Stimulated activated CD4-positive, alpha-beta T cell treated with anti-CD3 and anti-CD28 coated beads, Interleukin-15, amount 100 ng/mL, for 1 hour (primary cell): ENCODE measurements around the gene PIAS4.

ENCODE experiments used
- DNase-seq, 2 donors: peaks; one replicate each; pipeline ENCODE4 v3.0.0-alpha.2; 2020; ENCODE audit warnings: low read depth in 1 of 2, low spot score in 1 of 2

PIAS4 gene

GRCh38 chr19:3977242-3978143, 30.0 kb upstream of the PIAS4 start:
- DNase-seq, result no peak

GRCh38 chr19:3978145-3978544, 29.4 kb upstream of the PIAS4 start:
- DNase-seq, result no peak

- DNase-seq, result no peak
These were observed 28.3 kb upstream of the PIAS4 start for GRCh38 chr19:3979289-3979673.

- DNase-seq, result no peak
These were observed 27.7 kb upstream of the PIAS4 start for GRCh38 chr19:3979674-3980352.

- DNase-seq, result no peak
These were observed 26.9 kb upstream of the PIAS4 start for GRCh38 chr19:3980353-3981251.

- no peak for DNase-seq
These were observed 26.2 kb upstream of the PIAS4 start for GRCh38 chr19:3981373-3981735.

- DNase-seq, result no peak
These were observed 25.5 kb upstream of the PIAS4 start for GRCh38 chr19:3981736-3982681.

- DNase-seq, result no peak
These were observed 24.6 kb upstream of the PIAS4 start for GRCh38 chr19:3982701-3983541.

DNA sequence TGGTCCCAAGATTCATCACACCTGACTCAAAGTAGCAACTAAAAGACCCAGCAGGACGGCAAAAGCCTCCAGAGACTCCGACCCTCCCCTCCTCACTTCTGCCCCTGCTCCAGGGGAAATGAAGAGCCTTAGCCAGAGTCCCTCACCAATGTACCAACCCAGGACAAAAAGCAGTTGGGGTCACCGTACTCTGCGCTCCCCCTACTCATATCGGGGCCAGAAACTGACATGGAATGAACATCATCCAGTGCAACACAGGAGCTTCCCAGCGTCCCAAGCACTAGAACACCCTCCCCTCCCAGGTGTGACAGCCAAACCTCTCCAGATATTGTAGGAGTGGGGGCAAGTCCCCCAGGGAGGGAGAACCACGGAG, 24.0 kb upstream of the PIAS4 start:
- no peak for DNase-seq

DNA sequence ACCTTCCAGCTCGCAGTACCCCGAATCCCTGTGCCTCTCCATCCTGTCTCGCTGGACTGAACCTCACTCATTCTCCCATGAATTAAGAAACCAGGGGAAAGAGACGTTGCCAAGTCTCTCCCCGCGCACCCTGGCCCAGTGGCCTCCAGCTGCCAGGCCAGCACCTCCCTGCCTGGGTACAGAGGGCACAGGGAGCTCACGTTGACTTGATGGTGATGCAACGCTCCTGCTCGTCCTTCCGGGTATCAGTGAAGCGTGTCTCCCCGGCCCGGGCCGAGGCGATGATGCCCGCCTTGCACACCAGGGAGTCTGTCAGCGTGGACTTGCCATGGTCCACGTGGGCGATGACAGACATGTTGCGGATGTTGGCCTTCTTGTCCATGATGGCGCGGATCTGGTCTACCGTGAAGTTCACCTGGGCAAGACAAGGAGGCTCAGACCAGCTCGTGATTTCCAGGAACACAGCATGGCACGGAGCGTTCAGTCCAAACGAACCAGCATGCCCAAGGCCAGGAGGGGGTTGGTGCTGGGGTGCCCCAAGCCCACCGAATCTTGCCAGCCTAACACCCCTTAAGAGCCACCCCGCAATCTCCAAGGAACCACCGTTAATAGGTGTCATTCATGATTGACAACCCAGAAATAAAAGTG, 23.5 kb upstream of the PIAS4 start:
- no peak for DNase-seq

DNA sequence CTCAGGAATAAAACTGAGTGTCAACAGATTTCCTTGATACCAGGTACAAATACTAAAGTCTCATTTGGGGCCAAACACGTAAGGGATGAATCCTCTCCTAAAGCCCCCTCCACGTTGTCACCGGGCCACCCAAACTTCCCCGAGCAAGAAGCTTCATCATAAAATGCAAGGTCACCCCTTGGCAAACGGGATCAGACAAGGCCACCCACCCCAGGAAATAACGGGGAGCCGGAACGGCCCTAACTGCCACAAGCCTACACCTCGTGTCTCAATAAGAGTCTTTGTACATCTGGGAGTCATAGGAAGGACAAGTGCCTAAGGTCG, 23.0 kb upstream of the PIAS4 start:
- DNase-seq, result no peak

GRCh38 chr19:3984908-3985642, 22.5 kb upstream of the PIAS4 start, which contains the start of gene EEF2:
EEF2 (minus strand) TSS chr19:3985463; CDS start chr19:3985380, 83 bp downstream.
- DNase-seq, result peak; percentile 86 to 89

GRCh38 chr19:3985643-3986259, 21.8 kb upstream of the PIAS4 start:
- no peak for DNase-seq

DNA sequence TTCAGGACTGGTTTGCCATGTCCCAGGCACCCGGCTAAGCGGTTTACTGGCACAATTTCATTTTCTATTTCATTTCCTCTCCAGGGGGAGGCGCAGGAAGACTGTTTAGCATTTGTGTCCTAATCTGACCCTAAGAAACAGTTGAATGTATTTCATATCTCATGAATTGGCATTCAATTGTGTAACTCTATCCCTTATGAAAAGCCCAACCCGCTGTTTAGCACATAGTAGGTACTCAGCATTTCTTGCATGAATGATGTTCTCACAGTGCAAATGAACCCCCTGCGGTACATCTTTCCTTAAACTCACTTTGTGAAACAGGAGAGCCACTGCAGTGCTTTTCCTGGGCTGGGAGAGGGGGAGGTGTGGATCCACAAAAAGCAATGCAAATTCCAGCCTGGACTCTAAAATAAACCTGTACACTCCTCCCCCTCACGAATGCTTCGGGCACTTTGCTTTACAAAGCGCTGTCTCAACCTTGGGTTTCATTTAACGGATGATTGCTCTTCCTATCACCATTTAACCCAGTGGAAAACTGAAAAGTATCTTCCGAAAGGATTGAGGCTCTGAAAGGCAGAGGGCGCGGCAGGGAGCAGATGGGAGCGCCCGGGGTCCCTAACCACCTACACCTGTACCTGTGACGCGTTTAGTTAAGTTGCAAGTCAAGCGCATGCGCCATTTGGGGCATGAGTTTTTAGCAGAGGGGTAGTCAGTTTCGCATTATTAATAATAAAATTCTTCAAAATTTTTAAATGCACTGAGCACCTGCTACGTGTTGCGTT, 21.1 kb upstream of the PIAS4 start:
- no peak for DNase-seq

DNA sequence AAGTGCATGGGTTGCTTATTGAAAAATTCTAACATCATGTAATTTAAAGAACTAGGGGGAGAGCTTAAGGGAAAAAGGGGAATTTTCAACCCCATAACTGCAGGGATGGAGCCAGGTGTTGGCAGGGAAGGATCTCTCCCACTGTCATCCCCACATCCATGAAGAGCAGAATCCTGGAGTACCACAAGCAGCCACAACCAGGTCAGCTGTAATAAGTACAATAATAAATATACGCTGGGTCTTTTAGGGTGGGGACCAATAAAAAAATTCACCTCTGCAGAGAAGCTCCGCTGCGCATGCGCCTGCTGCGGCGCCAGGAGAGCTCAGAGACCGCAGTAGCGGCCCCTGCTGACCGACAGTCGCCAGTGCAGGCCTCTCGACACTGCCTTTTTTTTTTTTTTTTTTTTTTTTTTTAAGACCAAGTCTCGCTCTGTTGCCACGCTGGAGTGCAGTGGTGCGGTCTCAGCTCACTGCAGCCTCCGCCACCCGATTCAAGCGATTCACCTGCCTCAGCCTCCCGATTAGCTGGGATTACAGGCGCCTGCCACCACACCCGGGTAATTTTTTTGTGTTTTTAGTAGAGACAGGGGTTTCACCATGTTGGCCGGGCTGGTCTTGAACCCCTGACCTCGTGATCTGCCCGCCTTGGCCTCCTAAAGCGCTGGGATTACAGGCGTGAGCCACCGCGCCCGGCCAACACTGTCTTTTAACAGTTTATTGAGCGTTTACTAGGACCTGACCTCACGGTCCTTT, 19.7 kb upstream of the PIAS4 start:
- DNase-seq, result peak; percentile 80 to 81

DNA sequence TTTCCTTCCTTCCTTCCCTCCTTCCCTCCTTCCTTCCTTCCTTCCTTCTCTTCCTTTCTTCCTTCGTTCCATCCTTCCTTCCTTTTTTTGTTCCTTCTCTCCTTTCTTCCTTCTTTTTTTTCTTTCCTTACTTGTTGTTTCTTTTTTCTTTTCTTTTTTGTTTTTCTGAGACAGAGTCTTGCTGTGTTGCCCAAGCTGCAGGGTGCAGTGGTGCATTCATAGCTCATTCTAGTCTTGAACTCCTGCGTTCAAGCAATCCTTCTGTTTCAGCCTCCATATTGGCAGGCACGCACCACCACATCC, 16.8 kb upstream of the PIAS4 start:
- no peak for DNase-seq

GRCh38 chr19:3995607-3996006, 11.9 kb upstream of the PIAS4 start:
- no peak for DNase-seq
